ENCODE results near the gene CITED2.

Gene CITED2

DNA sequence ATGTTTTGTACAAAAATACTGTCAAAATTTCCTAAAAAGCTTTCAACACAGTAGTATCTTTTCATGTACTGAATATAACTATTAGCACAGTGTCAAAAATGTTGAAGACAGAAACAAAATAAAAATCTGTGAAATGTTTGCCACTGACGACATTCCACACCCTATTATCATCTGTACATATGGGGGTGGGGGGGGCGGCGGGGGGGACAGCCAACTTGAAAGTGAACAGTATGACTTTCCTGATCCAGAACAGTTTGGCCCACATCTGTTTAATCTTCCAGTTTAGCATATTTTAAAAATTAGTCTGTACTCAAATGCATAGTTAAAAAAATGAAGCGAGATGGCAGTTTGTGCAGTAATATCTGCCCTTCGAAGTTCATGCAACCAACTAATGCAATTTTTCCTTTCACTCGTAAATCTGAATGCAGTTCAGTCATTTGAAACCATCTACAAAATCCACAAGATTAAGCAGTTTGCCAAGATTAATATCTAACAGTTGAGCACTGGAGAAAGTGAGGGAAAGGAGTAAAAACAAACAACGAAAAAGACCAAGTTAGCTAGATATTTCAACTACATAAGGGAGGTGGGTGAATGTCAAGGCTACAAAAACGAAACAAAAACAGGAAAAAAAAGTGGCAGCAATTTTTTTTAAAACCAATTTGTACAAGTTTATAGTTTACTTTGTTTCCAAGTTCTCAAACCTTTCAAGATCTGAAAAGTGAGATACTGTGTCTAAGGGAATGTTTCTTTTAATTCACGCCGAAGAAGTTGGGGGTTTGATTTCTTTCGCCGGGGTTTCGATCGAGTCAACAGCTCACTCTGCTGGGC, 1.9 kb downstream of the CITED2 start:
- Histone ChIP-seq H3K9me3 (ENCODE audit: control insufficient read depth in 2 of 2, low read length in 2 of 2) (no peaks in the 10 kb centered on the region), H3K36me3 (ENCODE audit: control insufficient read depth in 2 of 2, insufficient read depth in 2 of 2, low read length in 2 of 2) (peaks cover 4 to 20% of the 10 kb centered on the region in 2 donors), H3K9ac (ENCODE audit: low read length in 2 of 2) (peak overlapping the region; percentile 64 to 77), H3K4me1 (ENCODE audit: control insufficient read depth, insufficient read depth, low read length) (peaks cover 17% of the 10 kb centered on the region), H3K27me3 (ENCODE audit: control insufficient read depth in 1 of 2, insufficient read depth in 2 of 2, low read length in 2 of 2) (no peaks in the 10 kb centered on the region), H3K4me3 (ENCODE audit: low read length in 2 of 2) (peak overlapping the region; percentile 96 to 99), H3K27ac (ENCODE audit: low read length) (peak overlapping the region; percentile 97)

DNA sequence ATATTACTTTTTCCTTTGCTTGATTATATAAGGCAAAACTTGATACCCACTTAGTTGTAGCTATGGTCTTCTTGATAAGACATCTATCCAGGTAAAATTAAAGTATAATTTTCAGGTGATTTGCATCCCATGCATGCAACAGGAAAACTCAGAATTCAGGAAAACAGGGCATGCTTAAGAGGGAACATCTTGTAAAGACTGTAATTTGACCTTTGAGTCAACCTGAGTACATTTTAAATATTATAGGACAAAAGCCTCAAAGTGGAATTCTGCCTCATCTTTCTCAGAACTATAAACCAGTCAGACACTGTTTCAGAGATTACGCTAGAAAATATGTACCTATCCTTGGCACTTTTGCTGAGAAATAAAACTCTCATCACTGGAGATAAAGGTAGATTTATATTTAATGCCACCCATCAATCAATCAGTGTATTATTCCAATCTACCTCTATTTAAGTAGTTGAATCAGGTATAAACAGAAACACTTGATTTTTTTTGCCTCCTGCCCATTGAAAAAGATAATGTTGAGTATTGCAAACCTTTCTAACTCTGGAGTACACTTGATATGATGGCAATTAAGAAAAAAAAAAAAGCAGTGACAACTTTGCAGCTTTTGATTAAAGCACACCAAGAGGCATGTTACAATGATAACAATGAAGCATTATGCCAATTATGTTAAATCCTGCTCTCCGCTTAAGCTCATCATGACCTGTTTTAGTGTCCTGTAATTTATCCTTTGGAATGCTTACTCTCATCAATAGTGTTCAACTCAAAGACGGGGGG, 2.8 kb downstream of the CITED2 start:
- peaks cover 12% of the 10 kb centered on the region for H3K4me1 ChIP-seq (ENCODE audit: control insufficient read depth, insufficient read depth, low read length)
- no peaks in the 10 kb centered on the region for H3K27me3 ChIP-seq (ENCODE audit: control insufficient read depth in 1 of 2, insufficient read depth in 2 of 2, low read length in 2 of 2)
- peaks cover 4 to 20% of the 10 kb centered on the region in 2 donors for H3K36me3 ChIP-seq (ENCODE audit: control insufficient read depth in 2 of 2, insufficient read depth in 2 of 2, low read length in 2 of 2)
- H3K9me3 ChIP-seq (ENCODE audit: control insufficient read depth in 2 of 2, low read length in 2 of 2) = no peaks in the 10 kb centered on the region
- peak overlapping the region in 1 of 2 donors; percentile 77 for H3K9ac ChIP-seq (ENCODE audit: low read length in 2 of 2)
- no peak overlapping the region for H3K27ac ChIP-seq (ENCODE audit: low read length)
- H3K4me3 ChIP-seq (ENCODE audit: low read length in 2 of 2) = peak overlapping the region; percentile 96 to 99

DNA sequence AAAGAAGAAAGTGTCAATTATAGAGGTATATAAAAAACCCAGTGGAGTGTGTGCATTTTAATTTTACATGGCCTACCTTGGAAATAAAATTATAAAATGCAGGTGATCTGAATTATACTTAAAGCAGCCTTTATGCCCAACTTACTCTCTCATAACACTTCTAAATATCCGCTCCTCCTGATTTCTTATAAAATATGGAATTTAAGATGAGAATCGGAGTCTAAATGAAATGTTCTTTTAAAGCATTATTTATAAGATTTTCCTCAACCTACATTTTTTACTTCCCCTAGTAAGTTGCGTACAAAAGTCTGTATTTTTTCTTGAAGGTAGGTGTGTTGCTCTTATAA, 3.5 kb downstream of the CITED2 start:
- H3K27ac ChIP-seq (ENCODE audit: low read length) = no peak overlapping the region

DNA sequence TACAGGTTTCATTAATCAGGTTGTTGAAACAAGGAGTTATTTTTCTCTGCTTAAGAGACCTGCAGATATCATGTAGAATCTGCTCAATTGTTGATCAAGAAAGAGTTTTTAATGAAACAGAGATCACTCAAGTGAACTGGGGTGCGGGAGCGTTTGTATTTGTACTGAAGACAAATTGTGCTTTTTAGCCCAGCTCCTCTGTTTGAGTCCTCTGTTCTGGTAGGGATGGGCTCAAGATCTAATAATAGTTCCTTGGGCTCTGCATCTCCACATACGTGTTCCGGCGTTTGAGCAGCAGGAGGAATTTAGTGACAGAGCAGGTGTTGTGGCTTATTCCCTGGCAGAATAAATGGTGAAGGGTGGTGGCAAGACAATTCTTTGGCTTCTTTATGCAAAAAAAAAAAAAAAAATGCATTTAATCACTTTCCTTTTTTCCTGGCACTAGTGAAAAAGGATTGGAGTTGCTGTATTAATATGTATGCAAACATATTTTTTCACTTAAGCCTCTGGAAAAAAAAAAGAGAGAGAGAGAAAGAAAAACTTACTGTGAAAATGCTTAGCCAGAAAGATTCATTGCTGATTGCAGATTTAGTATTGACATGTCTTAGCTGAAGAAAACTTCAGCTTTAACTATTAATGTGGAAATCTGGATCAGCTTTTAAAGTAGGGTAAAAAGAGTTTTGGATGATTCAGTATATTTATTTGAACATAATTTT, 4.0 kb downstream of the CITED2 start:
- Histone ChIP-seq H3K27ac (ENCODE audit: low read length) (no peak overlapping the region), H3K27me3 (ENCODE audit: control insufficient read depth in 1 of 2, insufficient read depth in 2 of 2, low read length in 2 of 2) (no peaks in the 10 kb centered on the region), H3K4me1 (ENCODE audit: control insufficient read depth, insufficient read depth, low read length) (peaks cover 6% of the 10 kb centered on the region), H3K9ac (ENCODE audit: low read length in 2 of 2) (peak overlapping the region in 1 of 2 donors; percentile 77), H3K9me3 (ENCODE audit: control insufficient read depth in 2 of 2, low read length in 2 of 2) (no peaks in the 10 kb centered on the region), H3K36me3 (ENCODE audit: control insufficient read depth in 2 of 2, insufficient read depth in 2 of 2, low read length in 2 of 2) (peaks cover 4 to 20% of the 10 kb centered on the region in 2 donors), H3K4me3 (ENCODE audit: low read length in 2 of 2) (peak overlapping the region; percentile 96 to 99)

More for the DNA sequence above, 3.5 kb downstream of the CITED2 start:
- no peaks in the 10 kb centered on the region for H3K9me3 ChIP-seq (ENCODE audit: control insufficient read depth in 2 of 2, low read length in 2 of 2)
- peak overlapping the region in 1 of 2 donors; percentile 77 for H3K9ac ChIP-seq (ENCODE audit: low read length in 2 of 2)
- H3K36me3 ChIP-seq (ENCODE audit: control insufficient read depth in 2 of 2, insufficient read depth in 2 of 2, low read length in 2 of 2) = peaks cover 4 to 20% of the 10 kb centered on the region in 2 donors
- H3K4me1 ChIP-seq (ENCODE audit: control insufficient read depth, insufficient read depth, low read length) = peaks cover 6% of the 10 kb centered on the region
- peak overlapping the region; percentile 96 to 99 for H3K4me3 ChIP-seq (ENCODE audit: low read length in 2 of 2)
- H3K27me3 ChIP-seq (ENCODE audit: control insufficient read depth in 1 of 2, insufficient read depth in 2 of 2, low read length in 2 of 2) = no peaks in the 10 kb centered on the region

DNA sequence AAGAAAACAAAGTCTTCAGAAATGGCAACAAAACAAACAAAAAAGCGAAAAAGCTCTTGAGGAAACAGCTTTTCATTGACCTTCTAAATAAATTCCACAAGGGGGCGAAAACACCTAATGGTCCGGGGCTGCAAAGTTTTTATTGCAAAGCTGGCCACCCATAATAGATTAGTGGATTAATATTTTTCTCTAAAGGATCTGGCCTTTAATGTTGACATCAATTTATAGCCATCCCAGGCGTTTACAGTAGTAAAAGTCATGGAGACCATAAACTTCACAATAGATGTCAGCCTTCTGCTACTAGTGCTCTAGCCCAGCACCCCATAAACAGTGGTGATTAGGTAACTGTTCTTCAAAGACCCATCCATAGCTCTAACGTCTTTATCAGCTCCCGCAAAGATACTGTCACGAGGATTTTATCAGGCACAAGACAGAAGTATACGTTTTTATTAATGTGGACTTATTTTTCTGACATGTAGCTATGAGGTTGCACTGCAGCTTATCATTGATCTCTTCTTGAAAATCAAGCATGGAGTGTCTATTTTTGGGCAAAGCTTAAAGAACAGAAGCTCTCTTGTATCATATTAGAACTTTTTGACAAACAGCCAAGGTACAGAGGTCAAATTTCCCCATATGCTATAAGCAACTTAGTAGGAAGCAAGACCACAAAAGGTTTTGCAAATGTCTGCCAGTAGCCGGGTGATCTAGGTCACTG, 4.7 kb downstream of the CITED2 start:
- Histone ChIP-seq H3K36me3 (ENCODE audit: control insufficient read depth in 2 of 2, insufficient read depth in 2 of 2, low read length in 2 of 2) (peaks cover 4 to 20% of the 10 kb centered on the region in 2 donors), H3K27ac (ENCODE audit: low read length) (no peak overlapping the region), H3K27me3 (ENCODE audit: control insufficient read depth in 1 of 2, insufficient read depth in 2 of 2, low read length in 2 of 2) (no peaks in the 10 kb centered on the region), H3K9me3 (ENCODE audit: control insufficient read depth in 2 of 2, low read length in 2 of 2) (no peaks in the 10 kb centered on the region), H3K9ac (ENCODE audit: low read length in 2 of 2) (no peak overlapping the region), H3K4me1 (ENCODE audit: control insufficient read depth, insufficient read depth, low read length) (peaks cover 6% of the 10 kb centered on the region), H3K4me3 (ENCODE audit: low read length in 2 of 2) (peak overlapping the region; percentile 43 to 99)

DNA sequence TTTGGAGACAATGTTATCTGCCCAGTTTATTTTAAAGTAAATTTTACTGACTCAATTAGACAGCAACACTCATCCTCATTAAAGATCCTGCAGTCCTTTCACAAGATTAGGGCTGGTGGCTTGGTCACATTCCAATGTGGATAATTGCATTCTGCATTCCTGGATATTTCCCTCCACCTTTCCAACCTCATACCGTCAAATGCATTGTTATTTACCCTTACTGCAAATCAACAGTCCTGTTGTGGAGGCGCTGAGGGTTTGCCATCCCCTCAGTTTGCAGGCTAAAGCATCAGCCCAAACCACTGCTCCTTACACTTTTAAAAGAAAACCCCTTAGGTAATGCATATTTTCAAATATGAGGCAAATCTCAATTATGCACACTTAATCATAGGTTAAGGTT, 5.4 kb downstream of the CITED2 start:
- no peaks in the 10 kb centered on the region for H3K9me3 ChIP-seq (ENCODE audit: control insufficient read depth in 2 of 2, low read length in 2 of 2)

DNA sequence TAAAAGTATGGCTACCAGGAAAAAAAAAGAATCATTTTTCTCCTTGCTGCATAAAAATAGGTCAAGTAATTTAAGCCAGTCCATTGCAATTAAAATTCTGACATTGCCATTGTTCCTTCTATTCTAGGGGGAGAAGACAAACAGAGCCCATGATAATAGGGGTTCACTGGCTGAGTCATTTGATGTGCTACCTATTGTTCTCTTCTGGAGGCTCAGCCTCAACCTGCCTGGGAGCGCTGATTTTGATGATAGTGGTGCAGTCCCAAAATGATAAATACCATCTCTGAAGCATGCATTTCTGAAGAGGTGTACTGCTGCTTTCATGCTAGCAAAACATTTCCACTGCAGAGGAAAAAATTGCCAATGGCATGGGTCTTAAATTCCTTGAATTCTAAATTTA, 5.8 kb downstream of the CITED2 start:
- Histone ChIP-seq H3K36me3 (ENCODE audit: control insufficient read depth in 2 of 2, insufficient read depth in 2 of 2, low read length in 2 of 2) (peaks cover 4 to 19% of the 10 kb centered on the region in 2 donors), H3K4me3 (ENCODE audit: low read length in 2 of 2) (no peak overlapping the region), H3K27ac (ENCODE audit: low read length) (no peak overlapping the region), H3K4me1 (ENCODE audit: control insufficient read depth, insufficient read depth, low read length) (peaks cover 6% of the 10 kb centered on the region), H3K9ac (ENCODE audit: low read length in 2 of 2) (no peak overlapping the region), H3K27me3 (ENCODE audit: control insufficient read depth in 1 of 2, insufficient read depth in 2 of 2, low read length in 2 of 2) (no peaks in the 10 kb centered on the region), H3K9me3 (ENCODE audit: control insufficient read depth in 2 of 2, low read length in 2 of 2) (no peaks in the 10 kb centered on the region)

More for the DNA sequence above, 5.4 kb downstream of the CITED2 start:
- Histone ChIP-seq H3K9ac (ENCODE audit: low read length in 2 of 2) (no peak overlapping the region), H3K27ac (ENCODE audit: low read length) (no peak overlapping the region), H3K4me3 (ENCODE audit: low read length in 2 of 2) (no peak overlapping the region), H3K36me3 (ENCODE audit: control insufficient read depth in 2 of 2, insufficient read depth in 2 of 2, low read length in 2 of 2) (peaks cover 4 to 20% of the 10 kb centered on the region in 2 donors), H3K4me1 (ENCODE audit: control insufficient read depth, insufficient read depth, low read length) (peaks cover 6% of the 10 kb centered on the region), H3K27me3 (ENCODE audit: control insufficient read depth in 1 of 2, insufficient read depth in 2 of 2, low read length in 2 of 2) (no peaks in the 10 kb centered on the region)

DNA sequence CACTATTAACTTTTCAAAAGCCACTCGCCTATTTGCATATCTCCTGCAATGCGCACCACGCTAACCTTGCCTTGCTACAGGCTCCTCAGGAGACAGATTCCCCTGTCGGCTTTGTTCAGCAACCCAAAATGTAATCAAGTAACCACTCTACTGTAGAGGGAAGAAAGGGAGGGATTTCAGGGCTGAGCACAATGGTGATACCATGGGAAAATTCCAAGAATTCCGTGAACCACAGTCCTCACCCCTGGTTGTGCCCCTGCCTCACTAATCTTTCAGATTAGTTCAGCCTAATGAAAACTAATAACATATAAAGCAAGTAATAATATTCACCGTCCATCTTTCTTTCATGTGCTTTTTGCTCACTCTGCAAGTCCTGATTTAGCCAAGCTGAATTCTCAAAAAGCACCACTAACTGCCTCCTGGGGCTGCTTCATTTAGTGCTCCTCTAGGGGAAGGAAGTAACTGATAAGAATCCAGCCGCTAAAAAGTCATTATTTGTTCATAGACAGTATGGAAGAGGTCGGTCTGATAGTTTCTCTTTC, 6.6 kb downstream of the CITED2 start:
- no peaks in the 10 kb centered on the region for H3K9me3 ChIP-seq (ENCODE audit: control insufficient read depth in 2 of 2, low read length in 2 of 2)
- no peak overlapping the region for H3K4me3 ChIP-seq (ENCODE audit: low read length in 2 of 2)
- H3K9ac ChIP-seq (ENCODE audit: low read length in 2 of 2) = no peak overlapping the region
- no peak overlapping the region for H3K27ac ChIP-seq (ENCODE audit: low read length)
- peaks cover 0 to 13% of the 10 kb centered on the region in 2 donors for H3K36me3 ChIP-seq (ENCODE audit: control insufficient read depth in 2 of 2, insufficient read depth in 2 of 2, low read length in 2 of 2)
- H3K27me3 ChIP-seq (ENCODE audit: control insufficient read depth in 1 of 2, insufficient read depth in 2 of 2, low read length in 2 of 2) = no peaks in the 10 kb centered on the region
- H3K4me1 ChIP-seq (ENCODE audit: control insufficient read depth, insufficient read depth, low read length) = peaks cover 6% of the 10 kb centered on the region

DNA sequence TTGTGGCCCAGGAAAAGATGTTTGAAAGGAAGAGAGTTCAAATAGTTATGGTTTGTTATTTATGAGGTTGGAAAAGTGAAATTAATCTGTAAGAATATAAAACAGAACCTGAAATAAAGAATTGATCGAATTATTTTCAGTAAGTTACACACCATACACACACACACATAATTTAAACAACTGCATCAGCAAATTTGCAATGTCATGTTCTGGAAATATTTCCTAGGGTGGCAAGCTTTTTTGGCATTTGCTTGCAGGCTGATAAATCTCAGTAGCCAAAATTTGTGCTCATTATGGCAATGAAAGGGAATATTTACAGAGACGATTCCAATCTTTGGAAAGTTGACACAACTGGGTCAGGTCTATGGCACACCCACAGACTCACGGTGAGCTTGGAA, 9.5 kb downstream of the CITED2 start:
- Histone ChIP-seq H3K4me1 (ENCODE audit: control insufficient read depth, insufficient read depth, low read length) (peaks cover under 1% of the 10 kb centered on the region), H3K27me3 (ENCODE audit: control insufficient read depth in 1 of 2, insufficient read depth in 2 of 2, low read length in 2 of 2) (no peaks in the 10 kb centered on the region), H3K27ac (ENCODE audit: low read length) (no peak overlapping the region), H3K36me3 (ENCODE audit: control insufficient read depth in 2 of 2, insufficient read depth in 2 of 2, low read length in 2 of 2) (no peaks in the 10 kb centered on the region), H3K9ac (ENCODE audit: low read length in 2 of 2) (peak overlapping the region in 1 of 2 donors; percentile 13), H3K9me3 (ENCODE audit: control insufficient read depth in 2 of 2, low read length in 2 of 2) (no peaks in the 10 kb centered on the region), H3K4me3 (ENCODE audit: low read length in 2 of 2) (no peak overlapping the region)
